Measurements from ENCODE around the gene ALOXE3. TPM values are rescaled to one million over a fixed set of nuclear protein-coding genes. Genes with fewer than 3 reads are reported as not detected.

Gene ALOXE3
- total and polyA plus RNA-seq, 2 of the 8 experiments (the other 6 are each of a cell fraction or from before 2014, with no cell fraction given) = 0.26 TPM; not detected in 1

GRCh38 chr17:8084250-8084649 is 34.1 kb downstream of the ALOXE3 start:
- no peak for TF ChIP-seq POU5F1 (IDR thresholded peaks at IDR 0.05; ENCODE audit: low read depth, low read length)
- no peak for TF ChIP-seq RXRA (IDR thresholded peaks at IDR 0.05; ENCODE audit: insufficient read depth, low read depth, low read length)
- TF ChIP-seq EP300 (IDR thresholded peaks at IDR 0.05; ENCODE audit: borderline replicate concordance in 1 of 2, low read depth in 2 of 2, low read length in 2 of 2) = no peak
- TF ChIP-seq ATF3 (IDR thresholded peaks at IDR 0.05; ENCODE audit: insufficient read depth, low read depth, low read length) = no peak
- no peak for TF ChIP-seq TEAD4 (IDR thresholded peaks at IDR 0.05; ENCODE audit: low read depth, low read length)
- TF ChIP-seq CEBPB (IDR thresholded peaks at IDR 0.05; ENCODE audit: low read depth, low read length) = no peak
- TF ChIP-seq MAX (IDR thresholded peaks at IDR 0.05) = no peak
- no peak for TF ChIP-seq EZH2 (IDR thresholded peaks at IDR 0.05; ENCODE audit: low read depth, low read length, severe bottlenecking)
- Histone ChIP-seq H3K4me1 (replicated peaks in 1 of 4; ENCODE audit: control insufficient read depth in 3 of 4, insufficient read depth in 4 of 4, low read length in 3 of 4) (peaks cover 0 to 5% (median 3%) of the 10 kb centered on the region in 4 experiments; a peak in 3 of 7 replicates), H2AFZ (ENCODE audit: low read length) (no peak overlapping the region), H3K4ac (replicated peaks; ENCODE audit: insufficient read length, low read depth, low read length) (no peak overlapping the region), H2BK20ac (ENCODE audit: low read length) (no peak overlapping the region), H3K79me1 (ENCODE audit: low read depth, low read length) (no peaks in the 10 kb centered on the region), H3K9ac (replicated peaks in 1 of 4; ENCODE audit: extremely low read depth in 1 of 4, low read depth in 3 of 4, low read length in 3 of 4) (no peak overlapping the region), H4K5ac (ENCODE audit: insufficient read length, low read depth, low read length) (no peak overlapping the region), H4K20me1 (replicated peaks in 1 of 2; ENCODE audit: control insufficient read depth in 1 of 2, insufficient read depth in 2 of 2, low read length in 2 of 2) (no peaks in the 10 kb centered on the region), H3K23ac (ENCODE audit: insufficient read length) (no peak overlapping the region), H2BK120ac (replicated peaks; ENCODE audit: low read depth, low read length) (no peak overlapping the region), H2BK15ac (ENCODE audit: low read length) (peak overlapping the region; percentile 10; the same call in 1 of the 2 replicates), H3K4me2 (ENCODE audit: insufficient read depth in 1 of 2, low read depth in 2 of 2, low read length in 2 of 2) (no peak overlapping the region), H3K9me3 (ENCODE audit: insufficient read depth in 2 of 2, low read depth in 1 of 2, low read length in 1 of 2) (no peaks in the 10 kb centered on the region), H3K18ac (ENCODE audit: extremely low read depth, low read length) (no peak overlapping the region), H4K8ac (ENCODE audit: extremely low read depth, insufficient read depth, low read length) (no peak overlapping the region), H3K36me3 (ENCODE audit: control insufficient read depth in 2 of 4, insufficient read depth in 4 of 4, low read length in 3 of 4) (no peaks in the 10 kb centered on the region), H3K27me3 (replicated peaks in 1 of 4; ENCODE audit: control insufficient read depth in 3 of 4, extremely low read depth in 1 of 4, insufficient read depth in 3 of 4, low read length in 3 of 4) (peaks cover 0 to 19% (median 15%) of the 10 kb centered on the region in 4 experiments; a peak in 6 of 7 replicates), H2BK12ac (ENCODE audit: low read depth, low read length) (0 out of 2 replicates have a peak overlapping the region, but pooled peaks have one; percentile 9), H3K14ac (ENCODE audit: insufficient read length) (no peak overlapping the region), H2BK5ac (ENCODE audit: low read depth, low read length) (no peak overlapping the region), H3K27ac (ENCODE audit: low read depth, low read length) (no peak overlapping the region), H3K4me3 (ENCODE audit: extremely low read depth in 1 of 4, insufficient read depth in 2 of 4, low read depth in 3 of 4, low read length in 4 of 4) (no peak overlapping the region), H3K79me2 (ENCODE audit: control insufficient read depth in 1 of 2, insufficient read depth in 2 of 2, low read length in 2 of 2) (no peaks in the 10 kb centered on the region), H3K23me2 (ENCODE audit: low read depth, low read length) (peaks cover 3% of the 10 kb centered on the region; the same call in 1 of the 2 replicates), H2AK5ac (ENCODE audit: low read depth, low read length) (no peak overlapping the region), H3K56ac (replicated peaks; ENCODE audit: insufficient read length, low read depth, low read length) (no peak overlapping the region), H4K91ac (replicated peaks; ENCODE audit: insufficient read length, low read length) (no peak overlapping the region)
- WGBS, 2 experiments (ENCODE audit: extremely low coverage in 1 of 2, insufficient coverage in 1 of 2, insufficient read length in 1 of 2, insufficient replicate concordance in 2 of 2, low coverage in 1 of 2, low lambda C conversion rate in 2 of 2, missing lambda C conversion rate in 1 of 2) = 87% methylated on average over 6 of the region's 6 CpGs; no CpG with 5 or more reads in 1 of the 2 experiments
- DNase-seq (ENCODE audit: low read depth in 1 of 2, low spot score in 2 of 2) (no peak), FAIRE-seq (no peak)
- ChIA-PET POLR2A (ENCODE audit: partially characterized antibody) (interaction anchor here (0.7 kb wide), 1 partner anchor 293 kb away, joined by 3 read pairs; no protein-coding TSS in a partner anchor), CTCF (ENCODE audit: partially characterized antibody) (interaction anchor here (0.7 to 17.3 kb wide), 4 partner anchors 5 to 75 kb away, joined by 3 to 501 read pairs (median 315); partner anchors contain the start of genes ALOX12B and ALOXE3)

All from H1 (cell line).